GM21717 (cell line): ENCODE results near the gene CLSTN1.

Experiments
- ATAC-seq: cut with Tn5 transposase; IDR thresholded peaks from one replicate; pipeline ENCODE4 v1.9.1; 2021; ENCODE audit warnings: mild to moderate bottlenecking, moderate library complexity; ENCODE audit not compliant: unreplicated experiment

CLSTN1 gene

DNA sequence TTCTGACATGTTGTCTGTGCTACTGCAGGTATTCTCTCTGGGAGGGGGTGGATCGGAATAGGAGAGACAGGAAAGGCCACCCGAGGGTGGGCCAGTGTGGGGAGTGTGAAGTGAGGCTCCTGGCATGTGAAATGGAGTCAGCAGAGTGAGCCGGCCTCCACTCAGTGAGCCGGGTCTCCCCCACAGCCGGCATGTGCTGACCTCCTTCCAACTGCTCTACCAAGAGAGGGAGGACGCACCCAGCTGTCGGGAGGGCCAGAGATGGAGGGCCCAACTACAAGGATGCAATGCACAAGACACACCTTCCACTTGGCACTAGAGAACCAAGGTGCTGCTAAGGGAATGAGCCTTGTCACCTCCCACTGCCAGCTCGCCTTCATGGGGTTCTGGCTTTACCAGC is 28.2 kb upstream of the CLSTN1 start:
- ATAC-seq: no peak

DNA sequence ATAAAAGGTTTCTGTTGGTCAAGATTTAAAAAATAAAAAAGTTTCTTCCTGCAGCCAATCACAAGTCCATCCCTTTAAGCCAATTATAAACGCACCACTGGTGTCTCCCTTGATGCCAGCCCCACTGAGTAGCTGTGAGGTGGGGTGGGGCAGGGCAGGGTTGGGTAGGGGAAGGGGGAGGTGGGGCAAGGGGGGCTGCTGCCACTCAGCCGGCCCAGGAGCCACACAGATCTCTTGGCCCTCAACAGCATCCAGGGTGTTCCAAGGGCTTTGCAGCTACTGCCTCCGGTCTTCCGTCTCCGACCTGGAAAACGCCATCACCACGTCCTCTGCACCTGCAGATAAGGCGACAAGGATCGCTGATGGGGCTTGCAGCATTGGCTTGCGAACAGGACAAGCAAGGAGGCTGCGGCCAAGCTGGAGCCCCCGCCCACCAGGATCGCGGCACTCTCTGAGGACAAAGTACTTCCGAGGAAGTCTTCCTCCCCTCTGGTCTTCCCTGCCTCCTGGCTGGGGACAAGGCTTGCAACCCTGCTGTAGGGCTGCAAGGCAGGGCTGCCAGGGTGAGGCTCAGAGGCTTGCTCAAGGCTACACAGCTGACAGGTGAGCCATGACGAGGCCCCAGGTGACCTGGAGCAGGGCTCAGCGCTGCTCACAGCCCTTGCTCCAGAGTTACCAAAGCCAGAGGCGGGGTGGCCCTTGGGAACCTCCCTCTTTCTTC is 26.8 kb upstream of the CLSTN1 start:
- ATAC-seq: no peak

DNA sequence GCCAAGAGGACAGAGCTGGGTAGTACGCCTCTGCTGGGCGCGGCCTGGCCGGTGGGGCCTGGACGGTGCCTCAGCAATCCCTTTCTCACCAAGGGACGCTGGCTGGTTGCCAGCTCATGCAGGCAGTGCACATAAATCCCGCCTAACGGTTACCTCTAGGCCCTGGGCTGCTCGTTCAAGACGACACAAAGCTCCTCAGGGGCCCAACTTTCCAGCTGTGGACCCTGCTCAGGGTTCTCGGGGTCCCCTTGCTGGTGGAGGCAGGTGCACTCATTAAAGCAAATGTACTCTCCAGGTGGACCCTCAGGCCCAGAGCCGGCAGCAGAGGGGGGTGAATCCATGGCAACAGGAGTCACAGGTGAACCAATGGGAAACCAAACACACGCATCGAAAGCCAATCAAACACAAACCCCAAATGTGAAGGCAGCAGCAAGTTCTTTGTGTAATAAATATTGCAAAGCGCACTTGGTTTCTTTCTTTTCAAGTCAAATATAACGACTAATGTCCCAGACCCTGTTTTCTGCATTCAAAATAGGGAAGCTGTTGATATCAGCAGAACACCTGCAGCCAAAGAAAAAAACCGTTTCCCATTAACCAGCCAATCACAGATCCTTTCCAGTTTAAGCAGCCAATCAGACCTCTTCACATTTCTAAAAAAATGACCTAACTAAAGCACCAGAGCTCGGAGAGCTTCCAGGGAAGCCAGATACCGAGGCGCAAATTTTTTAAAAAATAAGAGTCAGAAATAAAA is 26.1 kb upstream of the CLSTN1 start:
- ATAC-seq: no peak

DNA sequence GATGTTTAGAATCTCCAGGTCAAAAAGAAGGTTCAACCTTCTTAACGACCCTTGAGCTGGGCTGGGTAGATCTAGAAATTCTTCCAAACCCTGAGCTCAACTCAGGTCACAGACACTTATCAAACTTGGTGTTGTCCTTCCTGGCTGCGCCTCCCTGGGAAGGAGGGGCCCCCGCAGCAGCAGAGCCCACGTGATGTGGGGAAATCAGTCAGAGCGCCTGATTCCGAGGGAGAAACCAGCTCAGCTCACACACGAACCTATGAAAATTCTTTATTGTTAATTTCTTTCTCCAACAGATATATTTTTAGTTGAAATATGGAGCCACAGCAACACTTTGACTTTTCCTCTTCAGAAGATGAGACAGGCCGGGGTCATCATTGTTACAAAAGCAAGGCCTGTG is 24.3 kb upstream of the CLSTN1 start:
- ATAC-seq: no peak

DNA sequence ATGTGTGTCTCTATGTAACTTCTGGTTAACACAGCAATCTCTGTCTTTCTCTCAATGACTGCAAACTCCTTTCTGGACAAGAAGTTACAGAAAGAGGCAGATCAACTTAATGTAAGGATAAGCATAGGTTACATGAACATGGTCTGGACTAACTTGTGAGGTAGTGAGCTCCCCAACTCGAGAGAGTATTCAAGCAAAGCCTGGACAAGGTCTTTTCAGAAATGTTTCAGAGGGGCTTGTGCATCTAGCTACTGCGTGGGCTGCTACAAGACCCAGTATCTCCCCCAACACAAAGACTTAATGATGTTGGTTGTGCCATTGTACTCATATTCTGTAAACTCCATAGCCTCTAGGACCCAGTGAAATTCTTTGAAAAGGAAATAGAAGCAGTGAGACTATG is 23.5 kb upstream of the CLSTN1 start:
- ATAC-seq: no peak

DNA sequence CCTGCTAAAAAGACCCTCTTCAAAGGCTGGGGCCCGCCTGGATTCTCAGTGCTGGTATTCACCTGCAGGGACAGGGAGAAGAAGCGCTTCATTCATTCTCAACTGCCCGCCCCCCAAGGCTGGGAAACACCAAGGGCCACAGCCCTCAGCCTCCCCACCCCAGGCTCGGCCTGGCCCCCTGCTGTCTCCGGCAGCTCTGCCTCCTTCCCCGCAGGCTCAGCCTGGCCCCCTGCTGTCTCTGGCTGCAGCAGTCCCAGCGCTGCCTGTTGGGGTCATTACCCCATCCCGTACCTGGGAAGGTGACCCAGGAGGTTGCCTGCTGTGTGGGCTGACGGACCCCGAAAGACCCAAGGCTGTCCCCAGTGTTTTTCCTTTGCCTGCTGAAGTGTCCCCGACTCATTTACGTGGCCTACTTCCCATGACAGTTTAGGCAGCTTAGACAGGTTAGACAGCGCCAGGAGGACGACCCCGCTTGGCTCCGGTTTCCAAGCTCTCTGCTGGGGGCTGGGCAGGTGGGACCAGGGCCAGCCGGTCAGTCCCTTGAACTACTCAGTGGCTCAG is 22.9 kb upstream of the CLSTN1 start:
- no peak for ATAC-seq

DNA sequence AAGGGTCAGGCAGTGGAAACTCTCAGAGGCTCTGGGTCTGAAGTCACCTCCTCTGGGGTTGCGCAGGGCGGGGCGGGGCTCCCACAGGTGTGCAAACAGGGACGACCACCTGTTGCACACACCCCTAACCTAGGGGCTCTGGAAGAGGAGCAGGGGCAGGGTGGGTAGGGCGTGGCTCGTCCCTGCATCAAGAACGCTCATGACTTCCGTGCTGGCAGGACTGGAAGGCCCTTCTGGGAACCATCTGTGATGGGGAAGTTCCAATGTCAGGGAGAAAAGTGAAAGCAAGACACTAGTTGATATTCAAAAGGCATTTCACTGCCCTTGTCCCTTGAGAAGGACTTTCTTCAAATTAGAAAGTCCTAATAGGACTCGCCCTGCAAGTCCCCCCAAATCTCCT is 22.1 kb upstream of the CLSTN1 start:
- no peak for ATAC-seq

DNA sequence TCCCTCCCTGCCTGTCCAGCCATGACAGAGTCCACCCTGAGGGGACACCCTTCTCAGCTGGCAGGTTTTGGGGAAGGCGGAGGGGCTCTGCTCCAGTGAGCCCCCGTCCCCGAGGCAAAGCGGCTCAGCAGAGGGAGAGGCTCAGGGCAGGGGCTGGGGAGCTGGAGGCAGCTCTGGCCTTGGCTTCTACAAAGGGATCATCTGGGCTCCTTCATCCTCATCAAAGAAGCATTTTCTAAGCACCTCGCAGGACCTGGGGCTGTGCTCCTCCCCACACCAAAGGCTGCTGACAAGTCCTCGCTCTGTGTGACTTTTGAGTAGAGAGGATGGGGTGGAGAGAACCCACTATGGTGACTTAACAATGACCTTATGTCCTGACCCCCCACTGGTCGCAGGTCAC is 21.0 kb upstream of the CLSTN1 start:
- no peak for ATAC-seq

DNA sequence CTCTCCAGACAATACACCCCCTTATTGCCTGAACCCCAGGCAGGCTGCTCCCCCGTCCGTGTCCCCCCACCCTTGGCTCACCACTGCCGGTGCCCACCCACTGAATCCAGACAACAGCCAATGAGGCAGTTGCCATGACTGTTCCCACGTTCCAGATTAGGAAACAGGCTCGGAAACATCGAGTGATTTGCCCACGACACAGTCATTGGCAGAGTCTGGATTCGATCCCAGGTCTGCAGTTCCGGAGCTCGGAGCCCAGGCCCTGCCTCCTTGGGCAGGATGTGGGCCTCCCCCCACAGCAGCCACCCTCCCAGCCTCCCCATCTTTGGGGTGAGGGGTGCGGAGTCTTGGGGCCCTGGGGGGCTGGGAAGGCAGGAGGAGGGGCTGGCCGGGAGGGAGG is 20.3 kb upstream of the CLSTN1 start:
- no peak for ATAC-seq

DNA sequence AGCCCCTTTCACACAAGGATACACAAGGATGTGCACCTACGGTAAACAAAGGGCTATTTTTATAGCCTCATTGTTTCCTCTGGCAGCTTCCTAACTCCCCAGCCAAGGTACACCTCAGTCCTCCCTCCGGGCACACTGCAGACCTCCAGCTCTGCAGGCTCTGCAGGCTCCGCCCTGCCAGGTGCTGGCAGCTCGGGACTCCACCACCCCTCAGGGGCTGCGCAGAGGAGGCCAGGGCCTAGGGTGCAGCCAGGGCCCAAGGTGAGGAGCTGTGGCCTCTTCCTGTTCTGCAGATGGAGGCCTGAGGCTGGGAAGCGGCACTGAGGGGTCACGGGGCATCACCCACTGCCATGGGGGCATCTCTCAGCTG is 19.8 kb upstream of the CLSTN1 start:
- ATAC-seq: no peak

DNA sequence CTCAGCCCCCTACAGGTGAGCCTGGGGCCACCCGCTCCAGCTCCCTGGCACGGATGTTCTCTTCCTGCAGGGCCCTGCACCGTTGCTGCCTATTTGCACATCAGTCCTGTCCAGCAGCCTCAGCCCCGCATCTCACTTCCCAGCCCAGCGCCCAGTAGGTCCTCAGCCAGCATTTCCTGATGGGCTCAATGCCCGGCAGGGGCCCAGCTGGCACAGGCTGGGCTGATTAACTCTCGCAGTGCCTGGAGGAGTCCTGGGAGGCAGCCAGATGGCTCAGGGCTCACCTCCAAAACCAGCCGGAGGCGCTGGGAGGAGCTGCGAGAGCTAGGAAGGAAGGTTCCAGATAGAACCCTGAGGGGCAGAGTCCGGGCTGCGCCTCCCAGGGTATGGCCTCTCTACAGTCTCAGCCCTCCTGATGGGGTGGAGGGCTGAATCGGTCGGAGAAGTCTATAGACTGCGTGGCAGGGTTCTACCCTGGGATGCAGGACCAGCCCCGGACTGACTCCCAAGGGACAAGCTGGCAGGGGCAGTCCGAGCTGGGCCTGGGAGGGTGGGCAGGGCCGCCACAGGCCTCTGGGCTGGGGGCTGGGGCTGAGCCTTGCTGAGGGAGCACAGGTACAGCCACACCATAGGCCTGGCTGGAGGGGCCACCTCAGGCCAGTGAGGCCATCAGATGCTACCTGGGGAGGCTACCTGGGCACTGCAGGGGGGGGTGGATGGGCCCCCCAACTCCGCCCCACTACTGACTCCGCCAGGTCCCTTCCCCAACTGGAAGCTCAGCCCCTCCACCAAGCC is 19.2 kb upstream of the CLSTN1 start:
- ATAC-seq: no peak

DNA sequence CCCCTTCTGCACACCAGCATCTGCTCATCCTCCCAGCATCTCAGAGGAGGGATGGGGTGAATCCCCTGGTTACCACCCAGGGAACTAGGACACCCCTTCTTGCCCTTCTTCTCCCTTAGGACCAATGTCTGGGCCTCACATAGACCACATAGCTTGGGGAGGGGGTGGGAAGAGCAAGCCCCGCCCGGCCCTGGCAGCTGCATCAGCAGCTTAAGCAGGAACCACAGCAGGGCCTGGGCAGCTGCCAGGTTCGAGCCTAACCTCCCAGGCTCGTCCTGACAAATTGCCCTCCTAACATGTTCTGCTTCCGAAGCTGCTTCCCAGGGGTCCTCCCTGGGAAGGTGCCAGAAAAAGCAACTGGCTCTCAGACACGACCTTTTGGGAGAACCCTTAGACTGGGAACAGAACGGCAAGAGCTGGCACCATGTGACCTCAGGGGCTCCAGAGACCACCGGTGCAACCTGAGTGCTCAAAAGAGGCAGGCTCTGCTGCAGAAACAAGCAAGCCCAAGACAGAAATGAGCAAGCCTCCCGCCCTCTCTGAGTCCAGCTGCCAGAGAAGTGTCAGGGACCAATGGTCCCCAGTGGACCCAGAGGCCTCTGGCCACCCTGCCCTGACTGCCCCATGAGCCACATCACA is 18.4 kb upstream of the CLSTN1 start:
- no peak for ATAC-seq

DNA sequence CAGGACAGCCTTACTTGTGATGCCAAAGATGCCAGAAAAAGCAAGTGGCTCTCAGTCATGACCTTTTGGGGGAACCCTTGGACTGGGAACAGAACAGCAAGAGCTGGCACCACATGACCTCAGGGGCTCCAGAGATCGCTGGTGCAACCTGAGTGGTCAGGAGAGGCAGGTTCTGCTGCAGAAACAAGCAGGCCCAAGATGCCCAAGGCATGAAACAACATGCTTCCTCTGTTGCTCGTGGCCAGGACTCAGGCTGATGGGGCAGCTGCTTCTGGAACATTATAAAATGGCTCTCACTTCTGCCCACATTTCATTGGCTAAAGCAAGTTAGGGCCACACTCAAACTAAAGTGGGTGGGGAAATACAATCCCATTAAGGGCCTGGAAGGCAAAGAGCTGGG is 17.7 kb upstream of the CLSTN1 start:
- no peak for ATAC-seq

DNA sequence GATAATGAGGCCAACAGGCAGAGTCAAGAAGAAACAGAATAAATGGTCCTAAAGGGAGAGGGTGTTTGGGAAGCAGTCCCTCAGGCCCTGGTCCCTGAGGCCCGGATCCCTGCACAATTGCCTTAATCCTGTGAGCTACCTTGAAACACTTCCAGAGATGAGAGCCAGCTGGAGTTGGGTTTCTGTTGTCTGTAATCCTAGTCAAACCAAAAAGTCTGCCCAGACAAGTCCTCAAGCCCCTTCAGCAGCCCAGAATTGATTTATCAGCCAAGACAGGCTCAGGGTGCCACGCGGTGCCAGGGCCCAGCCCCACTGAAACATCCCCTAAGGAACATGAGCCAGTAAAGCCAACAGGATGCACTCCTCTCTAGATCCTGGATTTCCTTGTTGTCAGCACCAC is 16.4 kb upstream of the CLSTN1 start:
- ATAC-seq: no peak

DNA sequence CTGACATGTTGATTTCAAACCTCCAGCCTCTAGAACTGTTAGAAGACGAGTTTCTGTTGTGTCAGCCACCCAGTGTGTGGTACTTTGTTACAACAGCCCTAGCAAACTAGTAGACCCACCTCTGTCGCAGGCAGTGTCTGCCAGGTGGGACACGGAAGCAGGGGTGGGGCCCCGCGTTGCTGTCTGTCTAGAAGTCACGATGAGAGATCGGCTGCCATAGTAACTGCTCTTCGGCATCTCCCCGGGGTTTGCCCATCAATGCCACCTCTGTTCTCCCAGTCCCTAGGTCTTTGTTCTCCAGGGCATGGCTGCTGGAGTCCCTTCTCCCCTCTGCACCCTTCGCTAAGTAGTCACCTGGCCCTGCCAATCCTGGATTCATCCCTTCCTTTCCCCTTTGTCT is 15.2 kb upstream of the CLSTN1 start:
- ATAC-seq: no peak

DNA sequence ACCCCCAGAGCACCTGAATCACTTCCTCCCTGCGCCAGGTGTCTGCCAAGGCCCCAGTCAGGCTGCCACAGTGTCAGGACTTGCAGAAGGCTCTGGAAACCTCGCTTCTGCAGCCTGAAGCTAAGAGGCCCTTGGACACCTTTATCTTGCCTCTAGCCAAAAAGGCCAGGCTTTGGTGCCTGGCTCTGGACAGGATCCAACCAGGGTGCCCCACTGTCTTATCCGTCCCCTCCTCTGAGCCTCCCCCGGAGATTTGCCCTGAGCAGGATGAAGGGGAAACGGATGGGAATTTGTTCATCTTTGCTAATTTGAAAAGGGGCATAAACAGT is 12.8 kb upstream of the CLSTN1 start:
- ATAC-seq: no peak

DNA sequence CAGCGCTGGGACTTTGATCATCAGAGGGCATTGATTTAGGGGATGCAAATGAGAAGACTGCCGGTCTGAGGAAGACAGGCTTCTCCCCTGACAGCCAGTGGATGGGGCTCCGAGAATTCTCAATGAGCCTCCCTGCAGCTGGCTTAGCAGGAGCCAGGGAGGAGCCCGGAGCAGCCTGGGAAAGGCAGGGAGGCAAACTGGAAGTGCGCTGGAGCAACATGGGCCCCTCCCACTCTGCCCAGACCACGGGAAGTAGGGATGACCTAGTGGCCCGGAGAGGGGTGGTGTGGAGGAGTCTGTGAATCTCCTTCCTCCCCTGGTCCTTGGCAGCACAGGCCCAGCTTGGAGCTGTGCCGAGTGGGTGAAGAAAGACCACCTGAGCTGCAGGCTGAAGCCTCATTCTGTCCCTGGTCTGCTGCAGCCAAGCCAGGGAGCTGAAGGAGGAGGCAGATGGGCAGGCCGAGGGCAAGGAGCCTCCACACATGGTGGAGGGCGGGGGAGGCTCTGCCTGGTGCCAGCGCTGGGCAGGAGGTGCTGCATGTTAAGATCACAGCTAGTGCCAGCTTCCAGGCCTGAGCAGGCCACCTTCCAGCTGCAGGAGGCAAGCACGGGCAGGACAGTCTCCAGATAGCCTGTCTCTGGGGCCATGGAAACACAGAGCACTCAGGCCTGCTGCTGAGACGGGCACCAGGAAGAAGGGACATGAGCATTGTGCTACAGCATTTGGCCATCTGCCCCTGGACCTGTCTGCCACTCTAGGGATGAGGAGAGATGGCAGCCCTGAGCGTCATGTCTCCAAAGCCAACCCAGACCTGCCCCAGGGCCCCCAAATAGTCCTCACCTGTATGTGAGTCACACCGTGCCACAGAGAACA is 12.2 kb upstream of the CLSTN1 start:
- no peak for ATAC-seq

DNA sequence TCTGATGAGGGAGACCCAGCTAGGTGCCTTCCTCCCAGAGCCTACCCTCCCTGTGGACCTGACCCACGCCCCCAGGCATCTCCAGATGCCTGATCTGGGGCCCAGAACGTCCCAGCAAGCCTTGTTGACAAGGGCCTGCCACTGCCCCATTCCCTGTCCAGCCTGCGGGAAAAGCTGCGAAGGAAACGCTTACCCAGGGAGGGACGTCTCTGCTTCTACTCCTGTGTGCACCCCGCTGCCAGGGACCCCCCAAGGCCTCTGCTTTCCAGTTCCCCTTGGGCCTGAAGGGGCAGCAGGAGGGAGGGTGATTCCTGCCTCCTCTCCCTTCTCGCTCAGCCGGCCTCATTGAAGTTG is 11.6 kb upstream of the CLSTN1 start:
- no peak for ATAC-seq

DNA sequence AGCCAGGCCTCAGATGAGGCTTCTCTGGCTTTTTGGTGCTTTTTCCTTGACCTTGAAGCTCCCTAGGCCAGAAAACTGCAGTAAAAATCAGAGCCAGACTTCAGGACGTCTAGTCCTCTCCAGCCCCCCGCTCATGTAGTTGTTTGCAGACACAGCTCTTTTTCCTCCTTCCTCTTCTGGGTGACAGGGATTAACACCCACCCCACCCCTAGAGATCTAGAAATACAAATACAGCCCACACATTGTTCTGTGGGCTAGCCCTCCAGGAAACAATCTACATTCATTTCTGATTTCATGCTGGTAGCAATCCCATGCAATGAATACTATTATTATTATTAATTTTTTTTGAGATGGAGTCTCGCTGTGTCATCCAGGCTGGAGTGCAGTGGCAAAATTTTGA is 9.9 kb upstream of the CLSTN1 start:
- no peak for ATAC-seq

DNA sequence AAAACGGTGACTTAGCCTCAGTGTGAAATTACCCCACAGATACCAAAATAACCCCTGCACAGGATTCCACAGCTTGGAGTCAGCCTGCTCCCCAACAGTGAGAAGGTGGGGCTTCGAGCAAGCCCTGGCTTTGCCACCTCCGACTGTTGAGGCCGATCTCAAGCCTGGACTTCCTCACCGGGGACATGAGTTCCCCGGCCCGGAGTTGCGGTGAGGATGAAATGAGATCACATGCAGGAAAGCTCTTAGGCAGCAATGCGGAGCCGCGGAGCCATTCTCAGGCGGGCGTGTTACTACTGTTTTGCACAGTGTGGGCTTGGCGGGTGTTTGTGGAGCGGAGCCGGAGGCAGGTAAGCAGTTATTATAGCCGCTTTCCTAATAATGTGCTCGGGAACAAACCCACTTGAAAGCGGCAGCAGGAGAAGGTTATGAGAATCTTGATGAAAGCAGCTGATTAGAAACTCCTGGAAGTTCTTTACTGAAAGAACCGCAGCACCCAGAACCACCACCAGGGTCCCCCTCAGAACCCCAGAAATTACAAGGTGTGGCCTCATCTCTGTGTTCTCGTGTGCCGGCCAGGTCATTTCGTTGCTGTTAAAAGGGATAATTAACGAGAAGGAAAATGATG is 3.9 kb upstream of the CLSTN1 start:
- ATAC-seq: no peak
